ENCODE results near the gene OR2D2. TPM values are rescaled to one million over a fixed set of nuclear protein-coding genes. Genes with fewer than 3 reads are reported as not detected.
"Not testable (repeated sequence)": the region's sequence is repeated elsewhere in the genome, so short reads cannot be mapped to it uniquely, and the experiment has no call there.

Gene OR2D2
- total and polyA plus RNA-seq, 2 of the 4 experiments (the other 2 are of a cell fraction): 0.07 to 0.36 TPM

- Histone ChIP-seq H4K5ac (ENCODE audit: low read depth, low read length) (no peak overlapping the region), H3K27ac (ENCODE audit: insufficient read depth, low read length) (no peak overlapping the region), H3K4ac (ENCODE audit: low read depth, low read length) (no peak overlapping the region), H2AK5ac (ENCODE audit: low read depth, low read length) (no peak overlapping the region), H4K20me1 (ENCODE audit: insufficient read depth, low read length) (no peaks in the 10 kb centered on the region), H3K4me3 (ENCODE audit: insufficient read depth, low read depth, low read length) (no peak overlapping the region), H2AK9ac (replicated peaks; ENCODE audit: low read depth, low read length, poor library complexity) (no peak overlapping the region), H3K36me3 (ENCODE audit: control insufficient read depth, insufficient read depth, low read length) (no peaks in the 10 kb centered on the region), H3K9me3 (ENCODE audit: control insufficient read depth, insufficient read depth, low read length) (no peaks in the 10 kb centered on the region), H2BK15ac (ENCODE audit: low read depth, low read length) (no peak overlapping the region), H3K23ac (ENCODE audit: low read depth, low read length) (no peak overlapping the region), H2AFZ (replicated peaks; ENCODE audit: low read length, poor library complexity) (no peak overlapping the region), H4K8ac (ENCODE audit: low read depth in 2 of 2, low read length in 2 of 2) (no peak overlapping the region), H3K4me1 (ENCODE audit: control insufficient read depth, insufficient read depth, low read length) (no peaks in the 10 kb centered on the region), H2BK5ac (ENCODE audit: low read depth, low read length, poor library complexity, severe bottlenecking) (no peak overlapping the region), H2BK20ac (ENCODE audit: low read depth, low read length) (no peak overlapping the region), H3K18ac (ENCODE audit: low read depth, low read length) (no peak overlapping the region), H3K79me1 (ENCODE audit: low read depth in 1 of 2, low read length in 2 of 2) (no peaks in the 10 kb centered on the region), H3K4me2 (ENCODE audit: low read depth, low read length) (no peak overlapping the region), H3K14ac (replicated peaks; ENCODE audit: low read depth, low read length) (no peak overlapping the region), H3K27me3 (ENCODE audit: control insufficient read depth, insufficient read depth, low read length) (no peaks in the 10 kb centered on the region), H4K91ac (ENCODE audit: insufficient read depth, low read depth, low read length) (no peak overlapping the region), H3K56ac (ENCODE audit: extremely low read depth, insufficient read depth, low read length) (no peak overlapping the region), H2BK120ac (ENCODE audit: low read depth, low read length) (no peak overlapping the region), H3K9me1 (ENCODE audit: insufficient read depth, low read length) (no peaks in the 10 kb centered on the region), H3K9ac (ENCODE audit: low read depth, low read length) (no peak overlapping the region)
- ATAC-seq (ENCODE audit: low read depth): no peak
- DNase-seq: no peak
- TF ChIP-seq SMC3 (IDR thresholded peaks at IDR 0.05; ENCODE audit: low read depth, low read length) (no peak), RAD21 (IDR thresholded peaks at IDR 0.05; ENCODE audit: low read length) (no peak), USF2 (IDR thresholded peaks at IDR 0.05; ENCODE audit: low read depth, low read length) (no peak), CEBPB (IDR thresholded peaks at IDR 0.05; ENCODE audit: low read depth, low read length) (no peak), MAFK (IDR thresholded peaks at IDR 0.05; ENCODE audit: low read depth, low read length) (no peak), RCOR1 (IDR thresholded peaks at IDR 0.05; ENCODE audit: insufficient replicate concordance, low read length) (no peak)
- in situ Hi-C loops (cut with MboI; ENCODE audit: low sequenced_read_pairs) (no loop called here), intact Hi-C loops (cut with micrococcal nuclease) (no loop called here), dilution Hi-C loops (cut with HindIII; ENCODE audit: low sequenced_read_pairs, unreplicated experiment) (no loop called here)
- ChIA-PET POLR2A (ENCODE audit: unreplicated experiment) (no interaction called here), CTCF (no interaction called here)
- WGBS, 2 experiments (ENCODE audit: extremely low coverage in 2 of 2, insufficient read length in 1 of 2): no CpG with 5 or more reads among the region's 4 CpGs
- no TSS peak for BruUV-seq (replicated peaks)
Measured at GRCh38 chr11:6888830-6889229, 3.5 kb downstream of the OR2D2 start.

GRCh38 chr11:6887711-6888110 is 4.6 kb downstream of the OR2D2 start:
- H3K4ac ChIP-seq (ENCODE audit: low read depth, low read length); H2BK5ac ChIP-seq (ENCODE audit: low read depth, low read length, poor library complexity, severe bottlenecking); H3K36me3 ChIP-seq (ENCODE audit: control insufficient read depth, insufficient read depth, low read length); intact Hi-C loops (cut with micrococcal nuclease); BruUV-seq (replicated peaks); ATAC-seq (ENCODE audit: low read depth); H3K4me3 ChIP-seq (ENCODE audit: insufficient read depth, low read depth, low read length); H3K9ac ChIP-seq (ENCODE audit: low read depth, low read length); H2AK5ac ChIP-seq (ENCODE audit: low read depth, low read length); CTCF ChIA-PET; H3K4me2 ChIP-seq (ENCODE audit: low read depth, low read length); H4K8ac ChIP-seq (ENCODE audit: low read depth in 2 of 2, low read length in 2 of 2); H3K23ac ChIP-seq (ENCODE audit: low read depth, low read length); H2AFZ ChIP-seq (replicated peaks; ENCODE audit: low read length, poor library complexity); DNase-seq; H3K4me1 ChIP-seq (ENCODE audit: control insufficient read depth, insufficient read depth, low read length); H3K56ac ChIP-seq (ENCODE audit: extremely low read depth, insufficient read depth, low read length); H3K14ac ChIP-seq (replicated peaks; ENCODE audit: low read depth, low read length); H2BK15ac ChIP-seq (ENCODE audit: low read depth, low read length); H3K27ac ChIP-seq (ENCODE audit: insufficient read depth, low read length); H4K5ac ChIP-seq (ENCODE audit: low read depth, low read length); dilution Hi-C loops (cut with HindIII; ENCODE audit: low sequenced_read_pairs, unreplicated experiment); H4K20me1 ChIP-seq (ENCODE audit: insufficient read depth, low read length); POLR2A ChIA-PET (ENCODE audit: unreplicated experiment); in situ Hi-C loops (cut with MboI; ENCODE audit: low sequenced_read_pairs); H3K27me3 ChIP-seq (ENCODE audit: control insufficient read depth, insufficient read depth, low read length); H3K18ac ChIP-seq (ENCODE audit: low read depth, low read length); H3K9me1 ChIP-seq (ENCODE audit: insufficient read depth, low read length); H3K9me3 ChIP-seq (ENCODE audit: control insufficient read depth, insufficient read depth, low read length); H2AK9ac ChIP-seq (replicated peaks; ENCODE audit: low read depth, low read length, poor library complexity); H3K79me1 ChIP-seq (ENCODE audit: low read depth in 1 of 2, low read length in 2 of 2); H2BK20ac ChIP-seq (ENCODE audit: low read depth, low read length); H4K91ac ChIP-seq (ENCODE audit: insufficient read depth, low read depth, low read length); H2BK120ac ChIP-seq (ENCODE audit: low read depth, low read length): not testable (repeated sequence)
- WGBS, 2 experiments (ENCODE audit: extremely low coverage in 2 of 2, insufficient read length in 1 of 2): no CpG with 5 or more reads among the region's 5 CpGs

All from IMR-90 (cell line).